GM19035 (cell line): ENCODE data around the gene PAPPA2.
"Not testable (repeated sequence)": the region's sequence is repeated elsewhere in the genome, so short reads cannot be mapped to it uniquely, and the experiment has no call there.

Experiments used
- ATAC-seq: cut with Tn5 transposase; IDR thresholded peaks from one replicate; pipeline ENCODE4 v1.9.1; 2021; ENCODE audit not compliant: unreplicated experiment

The PAPPA2 gene

GRCh38 chr1:176546825-176547224, 83.8 kb downstream of the PAPPA2 start:
- no peak for ATAC-seq

- ATAC-seq = no peak
Observed at GRCh38 chr1:176551146-176551545, 88.2 kb downstream of the PAPPA2 start.

- no peak for ATAC-seq
Observed at GRCh38 chr1:176552217-176552991, 89.4 kb downstream of the PAPPA2 start.

GRCh38 chr1:176552999-176553398, 90.0 kb downstream of the PAPPA2 start:
- no peak for ATAC-seq

GRCh38 chr1:176556288-176556687, 93.3 kb downstream of the PAPPA2 start:
- ATAC-seq = no peak

- ATAC-seq = no peak
Observed at GRCh38 chr1:176557543-176558258, 94.7 kb downstream of the PAPPA2 start.

- no peak for ATAC-seq
Observed at GRCh38 chr1:176558561-176558960, 95.6 kb downstream of the PAPPA2 start.

GRCh38 chr1:176559474-176559873, 96.5 kb downstream of the PAPPA2 start:
- no peak for ATAC-seq

GRCh38 chr1:176559878-176560277, 96.9 kb downstream of the PAPPA2 start:
- peak; percentile 76 for ATAC-seq

- no peak for ATAC-seq
Observed at GRCh38 chr1:176560681-176561080, 97.7 kb downstream of the PAPPA2 start.

GRCh38 chr1:176561761-176562160, 98.8 kb downstream of the PAPPA2 start:
- not testable (repeated sequence) for ATAC-seq

- no peak for ATAC-seq
Observed at GRCh38 chr1:176566004-176566975, 103.3 kb downstream of the PAPPA2 start.

- ATAC-seq = no peak
Observed at GRCh38 chr1:176567190-176567794, 104.3 kb downstream of the PAPPA2 start.

- no peak for ATAC-seq
Observed at GRCh38 chr1:176568185-176568584, 105.2 kb downstream of the PAPPA2 start.

GRCh38 chr1:176574756-176575155, 111.8 kb downstream of the PAPPA2 start:
- no peak for ATAC-seq

GRCh38 chr1:176575991-176576390, 113.0 kb downstream of the PAPPA2 start:
- ATAC-seq = no peak

GRCh38 chr1:176576670-176577069, 113.7 kb downstream of the PAPPA2 start:
- ATAC-seq = no peak

GRCh38 chr1:176577646-176578197, 114.7 kb downstream of the PAPPA2 start:
- no peak for ATAC-seq

- ATAC-seq = no peak
Observed at GRCh38 chr1:176579087-176579486, 116.1 kb downstream of the PAPPA2 start.

- ATAC-seq = no peak
Observed at GRCh38 chr1:176595217-176595616, 132.2 kb downstream of the PAPPA2 start.
